GM12878 (cell line): ENCODE measurements around the gene RNASE7. TPM values are rescaled to one million over a fixed set of nuclear protein-coding genes. Genes with fewer than 3 reads are reported as not detected.

Experiments
- ATAC-seq: fragments of 200-7000 bp; cut with Tn5 transposase; 3 replicates; pipeline ENCODE4 v1.9.1; 2020; ENCODE audit warnings: mild to moderate bottlenecking, moderate library complexity
- BruUV-seq: library from RNA; stranded (reverse); fragments of 400-500 nt; replicated peaks from 2 replicates; lab custom pipeline; 2021; lab: Mats Ljungman, UMichigan
- CTCF ChIA-PET: fragments of 300-600 bp; sonication (Branson Sonifier 250); formaldehyde crosslinking; extraction: SDS; loops from one replicate; lab custom pipeline; 2021; ENCODE audit warnings: inconsistent platforms; lab: Yijun Ruan, JAX
- POLR2A ChIA-PET: fragments of 350-600 bp; formaldehyde crosslinking; extraction: SDS; loops from one replicate; lab custom pipeline; 2021; ENCODE audit warnings: inconsistent platforms; lab: Charles Lee
- RAD21 ChIA-PET: fragments of 300-600 bp; sonication (Branson Sonifier 250); formaldehyde crosslinking; loops from one replicate; lab custom pipeline; 2023; ENCODE audit warnings: antibody characterized with exemption; ENCODE audit not compliant: unreplicated experiment; lab: Charles Lee
- SMC1A ChIA-PET: fragments of 300-600 bp; sonication (Branson Sonifier 250); formaldehyde crosslinking; loops from one replicate; lab custom pipeline; 2023; ENCODE audit not compliant: unreplicated experiment, uncharacterized antibody; lab: Charles Lee
- DNase-seq: peaks from one replicate; pipeline ENCODE4 v3.0.0-alpha.2; 2011; ENCODE audit warnings: low read depth, low spot score
- FAIRE-seq: peaks from 3 replicates; lab custom pipeline; 2011; peaks lifted over from hg19 to GRCh38; lab: Jason Lieb, UNC
- H2AFZ ChIP-seq: 2 replicates; pipeline ENCODE4 v1.6.0; 2011; ENCODE audit warnings: low read depth, low read length, control low read depth; ENCODE audit not compliant: control insufficient read depth
- H3K27ac ChIP-seq: 2 replicates; pipeline ENCODE4 v1.5.1; 2011; ENCODE audit warnings: control low read depth; ENCODE audit not compliant: control insufficient read depth, insufficient read depth
- H3K27me3 ChIP-seq, 2 experiments: replicated peaks in 1 of 2; 2 replicates each; pipeline versions ENCODE4 v1.6.0 to v1.6.1; 2011; ENCODE audit warnings: low read length in 1 of 2; ENCODE audit not compliant: control insufficient read depth in 2 of 2, insufficient read depth in 2 of 2
- H3K36me3 ChIP-seq, 2 experiments: 2 replicates each; pipeline ENCODE4 v1.5.1; 2011; ENCODE audit warnings: low read length in 1 of 2; ENCODE audit not compliant: control insufficient read depth in 2 of 2, insufficient read depth in 2 of 2
- H3K4me1 ChIP-seq: 2 replicates; pipeline ENCODE4 v1.6.1; 2011; ENCODE audit warnings: mild to moderate bottlenecking, low read length, moderate library complexity, mixed read lengths; ENCODE audit not compliant: control insufficient read depth, insufficient read depth
- H3K4me2 ChIP-seq: 2 replicates; pipeline ENCODE4 v1.6.0; 2011; ENCODE audit warnings: control low read depth; ENCODE audit not compliant: control insufficient read depth, insufficient read depth
- H3K4me3 ChIP-seq: fragments of 200-600 bp; sonication (generic); 2 replicates; pipeline ENCODE4 v1.5.1; 2016
- H3K79me2 ChIP-seq: 2 replicates; pipeline ENCODE4 v1.6.0; 2011; ENCODE audit warnings: low read length; ENCODE audit not compliant: control insufficient read depth, insufficient read depth
- H3K9ac ChIP-seq: 2 replicates; pipeline ENCODE4 v1.8.0; 2011; ENCODE audit warnings: low read length, control low read depth, mixed read lengths; ENCODE audit not compliant: control insufficient read depth, insufficient read depth
- H3K9me3 ChIP-seq: replicated peaks from 3 replicates; pipeline ENCODE4 v1.5.1; 2011; ENCODE audit warnings: mild to moderate bottlenecking, low read length; ENCODE audit not compliant: control insufficient read depth, insufficient read depth
- H4K20me1 ChIP-seq: 2 replicates; pipeline ENCODE4 v1.6.0; 2011; ENCODE audit not compliant: control insufficient read depth, insufficient read depth
- ASH2L ChIP-seq: fragments of 300-600, 200-600 bp; sonication (generic); IDR thresholded peaks from 2 replicates; pipeline ENCODE4 v1.6.1; 2017; ENCODE audit warnings: low read depth, mild to moderate bottlenecking, borderline replicate concordance
- ATF7 ChIP-seq: fragments of 450-650 bp; IDR thresholded peaks from 2 replicates; pipeline ENCODE4 v1.6.1; 2016; ENCODE audit warnings: low read depth, mild to moderate bottlenecking
- BRCA1 ChIP-seq: IDR thresholded peaks from 2 replicates; pipeline ENCODE4 v1.6.1; 2011; ENCODE audit warnings: low read depth, low read length, improper control_type of control experiment
- CBFB ChIP-seq: IDR thresholded peaks from 2 replicates; pipeline ENCODE4 v1.6.1; 2016; ENCODE audit warnings: antibody characterized with exemption, low read depth
- CTCF ChIP-seq, 3 experiments: IDR thresholded peaks in 2 of 3; conservative IDR thresholded peaks in 1 of 3; 2 replicates each; pipeline ENCODE4 v1.5.1; 2011; ENCODE audit warnings: low read depth in 3 of 3, low read length in 3 of 3, mild to moderate bottlenecking in 3 of 3, control low read depth in 2 of 3, moderate library complexity in 2 of 3, inconsistent platforms in 1 of 3, mixed read lengths in 1 of 3; ENCODE audit not compliant: control insufficient read depth in 2 of 3, insufficient read depth in 1 of 3; ENCODE audit errors: extremely low read depth in 1 of 3
- FOXM1 ChIP-seq: IDR thresholded peaks from 2 replicates; pipeline ENCODE4 v1.6.1; 2012; ENCODE audit warnings: low read depth, mild to moderate bottlenecking, inconsistent platforms, low read length, moderate library complexity
- HSF1 ChIP-seq: fragments of 150-350 bp; IDR thresholded peaks from 2 replicates; pipeline ENCODE4 v1.6.1; 2014; ENCODE audit warnings: mild to moderate bottlenecking, low read depth, low read length
- JUND ChIP-seq: IDR thresholded peaks from 2 replicates; pipeline ENCODE4 v1.6.1; 2012; ENCODE audit warnings: low read depth, mild to moderate bottlenecking, low read length, improper control_type of control experiment, moderate library complexity
- MEF2B ChIP-seq: fragments of 450-650 bp; IDR thresholded peaks from 2 replicates; pipeline ENCODE4 v1.6.1; 2018; ENCODE audit warnings: mild to moderate bottlenecking, moderate library complexity; ENCODE audit not compliant: partially characterized antibody, poor library complexity, severe bottlenecking
- RAD21 ChIP-seq: IDR thresholded peaks from 2 replicates; pipeline ENCODE4 v1.6.1; 2011; ENCODE audit warnings: mild to moderate bottlenecking, low read depth, low read length, moderate library complexity; ENCODE audit not compliant: insufficient read depth
- RCOR1 ChIP-seq: conservative IDR thresholded peaks from 2 replicates; pipeline ENCODE4 v1.6.1; 2012; ENCODE audit warnings: low read depth, low read length, improper control_type of control experiment
- RELA ChIP-seq: fragments of 450-650 bp; IDR thresholded peaks from 2 replicates; pipeline ENCODE4 v1.8.0; 2014; ENCODE audit warnings: borderline replicate concordance; ENCODE audit not compliant: partially characterized antibody
- SMC3 ChIP-seq: IDR thresholded peaks from 2 replicates; pipeline ENCODE4 v1.6.1; 2011; ENCODE audit warnings: low read length, improper control_type of control experiment, borderline replicate concordance
- ZNF622 ChIP-seq: fragments of 450-650 bp; IDR thresholded peaks from 2 replicates; pipeline ENCODE4 v1.6.1; 2017; ENCODE audit warnings: mild to moderate bottlenecking, inconsistent platforms
- ZSCAN29 ChIP-seq: fragments of 450-650 bp; IDR thresholded peaks from 2 replicates; pipeline ENCODE4 v1.6.1; 2017; ENCODE audit warnings: mild to moderate bottlenecking, moderate library complexity
- WGBS: methylation state at CpG from one replicate; pipeline ENCODE4 v1.1.6; 2016; ENCODE audit warnings: low lambda C conversion rate; ENCODE audit not compliant: insufficient replicate concordance, insufficient coverage; ENCODE audit errors: missing lambda C conversion rate; 5-methylcytosine and 5-hydroxymethylcytosine counted together
- in situ Hi-C: fragments of 300-500 bp; cut with MboI; formaldehyde crosslinking; loops from 9 replicates; pipeline ENCODE4 v1.14.3; 2018; ENCODE audit warnings: mixed read lengths
- intact Hi-C: fragments of 100-400 bp; cut with micrococcal nuclease; formaldehyde crosslinking; loops from one replicate; pipeline ENCODE4 v1.14.2; 2022; ENCODE audit not compliant: unreplicated experiment
- polyA plus RNA-seq, 11 experiments: library from polyadenylated mRNA; depleted of rRNA in 4 of 11; unstranded in 6 of 11; stranded (reverse) in 5 of 11; fragments of >200 nt; fragmentation: Nextera tagmentation in 4 of 11; fragmentation: Illumina TruSeq in 1 of 11; extraction: Ambion mirVana in 4 of 11; extraction: Trizol in 1 of 11; gene quantifications; 1 replicate in 1 of 11; 2 replicates in 10 of 11; pipeline versions ENCODE4 v1.2.1 to v1.2.3, GENCODE V29; 2011 to 2016; ENCODE audit warnings: inconsistent platforms in 2 of 11, missing spikeins in 2 of 11, low read depth in 1 of 11
- total RNA-seq, 4 experiments: library from RNA; depleted of rRNA in 3 of 4; stranded (reverse); fragments of >200 nt in 3 of 4; fragmentation: Illumina TruSeq in 1 of 4; extraction: Trizol in 1 of 4; gene quantifications; 2 replicates each; pipeline versions ENCODE4 v1.2.1 to v1.2.3, GENCODE V29; 2013 to 2021

RNASE7 gene
- total and polyA plus RNA-seq, 10 of the 15 experiments (the other 5 are each of a cell fraction or from before 2014, with no cell fraction given): not detected

DNA sequence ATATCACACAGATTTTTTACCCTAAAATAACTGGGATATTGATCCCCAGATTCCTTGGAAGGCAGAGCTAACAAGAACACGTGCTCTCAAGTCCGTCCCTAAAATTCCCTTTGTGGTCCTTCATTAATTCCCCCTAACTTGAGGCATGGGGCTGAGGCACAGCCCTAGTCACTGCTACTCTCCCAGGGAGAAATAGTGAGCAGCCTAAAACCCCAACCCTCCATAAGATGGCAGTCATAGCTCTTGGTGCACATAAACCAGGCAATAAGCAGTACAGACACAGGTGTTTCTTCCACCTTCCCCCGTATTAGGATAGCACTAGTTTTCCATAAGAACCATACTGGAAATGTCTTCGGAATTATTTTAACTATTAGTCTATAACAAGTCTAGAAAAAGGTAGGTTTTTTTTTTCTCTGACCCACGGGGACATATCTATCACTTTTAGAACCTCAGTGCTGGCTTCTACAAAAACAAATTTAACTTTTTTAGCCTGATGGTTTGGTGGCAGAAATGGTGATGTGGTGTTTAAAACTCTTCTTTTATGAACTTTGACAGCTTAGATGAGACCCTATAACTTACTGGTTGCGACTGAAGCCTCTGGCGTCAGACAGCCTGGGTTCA is 24.8 kb downstream of the RNASE7 start:
- no peak overlapping the region for H3K9ac ChIP-seq
- H3K79me2 ChIP-seq: no peaks in the 10 kb centered on the region
- H2AFZ ChIP-seq: no peak overlapping the region
- no peaks in the 10 kb centered on the region for H3K36me3 ChIP-seq
- no peak overlapping the region for H3K4me3 ChIP-seq
- ChIA-PET RAD21 (interaction anchor here (0.8 to 4.8 kb wide), 8 partner anchors 22 to 58 kb away, joined by 3 to 55 read pairs (median 7); no protein-coding TSS in a partner anchor), SMC1A (interaction anchor here (0.7 to 3.2 kb wide), 7 partner anchors 10 to 211 kb away, joined by 3 to 38 read pairs (median 7); no protein-coding TSS in a partner anchor), CTCF (interaction anchor here (0.7 to 6.3 kb wide), 10 partner anchors 15 to 76 kb away, joined by 3 to 151 read pairs (median 5); partner anchors contain the start of gene TMEM253), POLR2A (no interaction called here)
- H3K4me1 ChIP-seq: peaks cover 25% of the 10 kb centered on the region
- H3K9me3 ChIP-seq: no peaks in the 10 kb centered on the region
- WGBS: 23% methylated on average over 7 of the region's 7 CpGs
- TF ChIP-seq SMC3 (peak; percentile 37; the same call in 1 of the 2 replicates), MEF2B (no peak), ZNF622 (no peak), FOXM1 (no peak), RAD21 (peak; percentile 58), CTCF (IDR thresholded peaks at IDR 0.05 in 2 of 3, conservative IDR thresholded peaks at IDR 0.05 in 1 of 3; ENCODE audit: control insufficient read depth in 2 of 3, extremely low read depth in 1 of 3, insufficient read depth in 1 of 3, low read depth in 3 of 3, low read length in 3 of 3) (peak; percentile 36 to 48 (median 46); a peak in 5 of 6 replicates), RELA (no peak), HSF1 (no peak), JUND (no peak), BRCA1 (no peak), RCOR1 (no peak), ZSCAN29 (no peak), ATF7 (no peak), CBFB (no peak), ASH2L (no peak)
- DNase-seq (no peak), FAIRE-seq (peak; percentile 61), ATAC-seq (no peak)
- peaks cover 9 to 20% of the 10 kb centered on the region in 2 experiments for H3K27me3 ChIP-seq
- in situ Hi-C loops (no loop called here), intact Hi-C loops (loop anchor here (2.0 kb wide), 1 partner anchor 52 kb away; no protein-coding TSS in a partner anchor)
- H3K27ac ChIP-seq: no peak overlapping the region
- no TSS peak for BruUV-seq
- no peak overlapping the region for H3K4me2 ChIP-seq
- H4K20me1 ChIP-seq: no peaks in the 10 kb centered on the region
